Measurements from ENCODE around the gene CEBPA.

Gene CEBPA

DNA sequence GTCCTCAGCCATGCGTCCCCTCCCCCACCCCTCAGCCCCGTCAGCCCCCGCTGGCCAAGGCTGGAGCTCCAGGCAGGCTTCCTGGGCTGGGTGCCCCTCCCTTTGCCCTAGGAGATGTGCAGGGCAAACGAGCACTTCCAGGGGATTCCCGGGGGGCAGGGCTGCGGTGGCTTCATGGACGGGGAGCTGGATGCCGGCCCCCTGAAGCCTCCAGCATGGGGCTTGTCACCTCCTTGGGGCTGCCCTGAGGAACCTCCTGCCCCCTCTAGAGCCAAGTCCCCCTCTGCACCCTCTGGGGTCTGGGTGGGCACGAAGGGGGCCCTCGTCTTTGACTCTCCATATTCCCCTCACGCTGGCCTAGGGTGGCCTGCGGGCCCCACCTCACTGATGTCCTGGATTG, 51.3 kb downstream of the CEBPA start:
- Mint-ChIP-seq H3K36me3 (ENCODE audit: insufficient read depth) (peaks cover 3% of the 10 kb centered on the region), H3K4me1 (no peaks in the 10 kb centered on the region), H3K27ac (ENCODE audit: low read depth) (no peak overlapping the region), H3K4me3 (no peak overlapping the region), H3K27me3 (no peaks in the 10 kb centered on the region), H3K9me3 (no peaks in the 10 kb centered on the region)
- DNase-seq (ENCODE audit: low spot score in 2 of 2): no peak
- ATAC-seq (replicated peaks; ENCODE audit: extremely low read depth, poor library complexity, severe bottlenecking): no peak

DNA sequence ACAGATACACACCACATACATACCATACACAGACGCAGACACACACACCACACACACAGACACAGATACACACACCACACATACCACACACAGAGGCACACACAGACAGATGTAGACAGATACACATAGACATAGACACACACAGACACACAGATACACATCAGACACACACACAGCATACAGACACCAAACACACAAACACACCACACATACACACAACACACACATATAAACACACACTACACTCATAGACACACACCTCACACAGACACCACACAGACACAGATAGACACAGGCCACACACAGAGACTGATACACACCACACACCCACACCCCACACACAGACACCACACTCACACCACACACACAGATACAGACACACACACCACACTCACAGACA, 51.8 kb downstream of the CEBPA start:
- H3K4me1 Mint-ChIP-seq: no peaks in the 10 kb centered on the region
- no peak for ATAC-seq (replicated peaks; ENCODE audit: extremely low read depth, poor library complexity, severe bottlenecking)
- H3K9me3 Mint-ChIP-seq: no peaks in the 10 kb centered on the region
- no peak for DNase-seq (ENCODE audit: low spot score in 2 of 2)
- peaks cover 1% of the 10 kb centered on the region for H3K36me3 Mint-ChIP-seq (ENCODE audit: insufficient read depth)
- no peaks in the 10 kb centered on the region for H3K27me3 Mint-ChIP-seq
- no peak overlapping the region for H3K27ac Mint-ChIP-seq (ENCODE audit: low read depth)
- no peak overlapping the region for H3K4me3 Mint-ChIP-seq
